GM12878 (cell line): ENCODE results near the gene IFITM1. TPM values are rescaled to one million over a fixed set of nuclear protein-coding genes. Genes with fewer than 3 reads are reported as not detected.
A peak's percentile ranks its signal among the peaks of the same experiment; 100 is the strongest.

Experiments used
- CBFB ChIP-seq: IDR thresholded peaks from 2 replicates; pipeline ENCODE4 v1.6.1; 2016; ENCODE audit warnings: antibody characterized with exemption, low read depth
- CEBPB ChIP-seq, 2 experiments: fragments of 150-350 bp in 1 of 2; IDR thresholded peaks; 2 replicates each; pipeline ENCODE4 v1.6.1; 2012 to 2014; ENCODE audit warnings: low read depth in 2 of 2, low read length in 2 of 2, borderline replicate concordance in 1 of 2, inconsistent platforms in 1 of 2
- FOXM1 ChIP-seq: IDR thresholded peaks from 2 replicates; pipeline ENCODE4 v1.6.1; 2012; ENCODE audit warnings: low read depth, mild to moderate bottlenecking, inconsistent platforms, low read length, moderate library complexity
- MYB ChIP-seq: fragments of 150-350 bp; IDR thresholded peaks from 2 replicates; pipeline ENCODE4 v1.6.1; 2014; ENCODE audit warnings: mild to moderate bottlenecking, low read depth, low read length, borderline replicate concordance
- NR2C1 ChIP-seq: fragments of 450-650 bp; IDR thresholded peaks from 2 replicates; pipeline ENCODE4 v1.6.1; 2017; ENCODE audit warnings: antibody characterized with exemption, mild to moderate bottlenecking, moderate library complexity
- NR2F1 ChIP-seq: fragments of 450-650 bp; conservative IDR thresholded peaks from 2 replicates; pipeline ENCODE4 v1.6.1; 2017; ENCODE audit warnings: mild to moderate bottlenecking
- PML ChIP-seq: IDR thresholded peaks from 2 replicates; pipeline ENCODE4 v1.6.1; 2012; ENCODE audit warnings: low read length, inconsistent platforms
- RAD21 ChIP-seq: IDR thresholded peaks from 2 replicates; pipeline ENCODE4 v1.6.1; 2011; ENCODE audit warnings: mild to moderate bottlenecking, low read depth, low read length, moderate library complexity; ENCODE audit not compliant: insufficient read depth
- RB1 ChIP-seq: fragments of 450-650 bp; formaldehyde crosslinking; IDR thresholded peaks from 2 replicates; pipeline ENCODE4 v1.6.1; 2017; ENCODE audit warnings: mild to moderate bottlenecking, borderline replicate concordance
- RBBP5 ChIP-seq: fragments of 200-600 bp; sonication (generic); conservative IDR thresholded peaks from 2 replicates; pipeline ENCODE4 v1.6.1; 2016
- RFX5 ChIP-seq: IDR thresholded peaks from 2 replicates; pipeline ENCODE4 v1.6.1; 2011; ENCODE audit warnings: low read depth, low read length, improper control_type of control experiment
- SMARCA5 ChIP-seq: fragments of 450-650 bp; IDR thresholded peaks from 2 replicates; pipeline ENCODE4 v1.6.1; 2017; ENCODE audit warnings: mild to moderate bottlenecking
- SREBF1 ChIP-seq: IDR thresholded peaks from 2 replicates; pipeline ENCODE4 v1.6.1; 2012; ENCODE audit warnings: mild to moderate bottlenecking, low read length
- SREBF2 ChIP-seq: IDR thresholded peaks from 2 replicates; pipeline ENCODE4 v1.6.1; 2012; ENCODE audit warnings: mild to moderate bottlenecking, low read length
- STAT3 ChIP-seq: IDR thresholded peaks from 2 replicates; pipeline ENCODE4 v1.6.1; 2011; ENCODE audit warnings: low read depth, low read length, improper control_type of control experiment
- TBL1XR1 ChIP-seq: IDR thresholded peaks from 2 replicates; pipeline ENCODE4 v1.6.1; 2012; ENCODE audit warnings: low read depth, low read length, improper control_type of control experiment
- YY1 ChIP-seq: IDR thresholded peaks from 2 replicates; pipeline ENCODE4 v1.6.1; 2011; ENCODE audit warnings: low read depth, mild to moderate bottlenecking, low read length
- ZZZ3 ChIP-seq: IDR thresholded peaks from 2 replicates; pipeline ENCODE4 v1.6.1; 2011; ENCODE audit warnings: low read depth; ENCODE audit not compliant: control insufficient read depth, insufficient read length
- polyA plus RNA-seq, 11 experiments: library from polyadenylated mRNA; depleted of rRNA in 4 of 11; unstranded in 6 of 11; stranded (reverse) in 5 of 11; fragments of >200 nt; fragmentation: Nextera tagmentation in 4 of 11; fragmentation: Illumina TruSeq in 1 of 11; extraction: Ambion mirVana in 4 of 11; extraction: Trizol in 1 of 11; gene quantifications; 1 replicate in 1 of 11; 2 replicates in 10 of 11; pipeline versions ENCODE4 v1.2.1 to v1.2.3, GENCODE V29; 2011 to 2016; ENCODE audit warnings: inconsistent platforms in 2 of 11, missing spikeins in 2 of 11, low read depth in 1 of 11
- total RNA-seq, 4 experiments: library from RNA; depleted of rRNA in 3 of 4; stranded (reverse); fragments of >200 nt in 3 of 4; fragmentation: Illumina TruSeq in 1 of 4; extraction: Trizol in 1 of 4; gene quantifications; 2 replicates each; pipeline versions ENCODE4 v1.2.1 to v1.2.3, GENCODE V29; 2013 to 2021
- TF ChIP-seq, protein P1 (sequence below): fragments of 450-650 bp; IDR thresholded peaks from 2 replicates; pipeline ENCODE4 v1.6.1; 2017; ENCODE audit warnings: antibody characterized with exemption, mild to moderate bottlenecking, moderate library complexity
- TF ChIP-seq, protein P2 (sequence below): IDR thresholded peaks from 2 replicates; pipeline ENCODE4 v1.6.1; 2012; ENCODE audit warnings: low read depth, low read length, improper control_type of control experiment
- TF ChIP-seq, protein P3 (sequence below): fragments of 450-650 bp; IDR thresholded peaks from 2 replicates; pipeline ENCODE4 v1.6.1; 2014; ENCODE audit warnings: mild to moderate bottlenecking
- TF ChIP-seq, protein P4 (sequence below): fragments of 450-650 bp; IDR thresholded peaks from 2 replicates; pipeline ENCODE4 v1.6.1; 2016; ENCODE audit warnings: mild to moderate bottlenecking
- TF ChIP-seq, protein P5 (sequence below): fragments of 450-650 bp; formaldehyde crosslinking; IDR thresholded peaks from 2 replicates; pipeline ENCODE4 v1.5.0; 2022; ENCODE audit warnings: mild to moderate bottlenecking, missing genetic modification characterization

IFITM1 gene
- total and polyA plus RNA-seq, 10 of the 15 experiments (the other 5 are each of a cell fraction or from before 2014, with no cell fraction given) = 396 to 2,788 (median 607) TPM

DNA sequence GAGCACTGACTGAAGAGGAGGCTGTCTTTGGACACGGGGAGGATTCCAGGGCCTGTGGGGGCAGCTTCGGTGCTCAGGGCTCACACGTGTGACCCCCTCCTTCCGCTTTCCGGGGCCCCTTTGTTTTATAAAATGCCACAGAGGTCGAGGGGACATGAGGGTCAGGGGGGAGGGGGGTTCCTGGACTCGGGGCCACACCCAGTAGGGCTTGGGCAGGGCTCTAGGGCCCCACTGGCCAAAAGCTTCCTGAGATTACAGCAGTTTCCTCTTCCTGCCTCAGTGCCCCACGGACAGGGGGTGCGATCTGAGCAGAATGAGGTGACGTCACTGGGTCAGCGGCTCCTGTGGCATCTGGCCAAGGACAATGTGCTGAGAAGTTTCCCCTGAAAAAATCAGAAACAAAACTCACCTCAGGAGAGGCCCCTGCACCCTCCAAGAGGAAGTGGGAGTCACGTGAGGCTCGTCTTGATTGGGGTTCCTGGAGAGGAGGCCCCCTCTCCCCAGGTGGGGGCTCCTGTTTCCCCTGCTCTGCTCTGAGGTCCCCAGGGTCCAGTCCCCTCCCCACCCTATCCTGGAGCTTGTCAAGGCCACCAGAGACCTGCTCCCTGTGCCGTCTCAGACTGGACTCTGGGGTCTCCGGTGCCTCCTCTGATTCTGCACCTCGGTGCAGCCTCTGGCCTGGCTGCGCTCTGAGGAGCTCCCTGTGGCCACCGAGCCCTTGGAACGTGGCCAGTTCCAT, 13.2 kb downstream of the IFITM1 start (continued):
- TF ChIP-seq, protein P1, sequence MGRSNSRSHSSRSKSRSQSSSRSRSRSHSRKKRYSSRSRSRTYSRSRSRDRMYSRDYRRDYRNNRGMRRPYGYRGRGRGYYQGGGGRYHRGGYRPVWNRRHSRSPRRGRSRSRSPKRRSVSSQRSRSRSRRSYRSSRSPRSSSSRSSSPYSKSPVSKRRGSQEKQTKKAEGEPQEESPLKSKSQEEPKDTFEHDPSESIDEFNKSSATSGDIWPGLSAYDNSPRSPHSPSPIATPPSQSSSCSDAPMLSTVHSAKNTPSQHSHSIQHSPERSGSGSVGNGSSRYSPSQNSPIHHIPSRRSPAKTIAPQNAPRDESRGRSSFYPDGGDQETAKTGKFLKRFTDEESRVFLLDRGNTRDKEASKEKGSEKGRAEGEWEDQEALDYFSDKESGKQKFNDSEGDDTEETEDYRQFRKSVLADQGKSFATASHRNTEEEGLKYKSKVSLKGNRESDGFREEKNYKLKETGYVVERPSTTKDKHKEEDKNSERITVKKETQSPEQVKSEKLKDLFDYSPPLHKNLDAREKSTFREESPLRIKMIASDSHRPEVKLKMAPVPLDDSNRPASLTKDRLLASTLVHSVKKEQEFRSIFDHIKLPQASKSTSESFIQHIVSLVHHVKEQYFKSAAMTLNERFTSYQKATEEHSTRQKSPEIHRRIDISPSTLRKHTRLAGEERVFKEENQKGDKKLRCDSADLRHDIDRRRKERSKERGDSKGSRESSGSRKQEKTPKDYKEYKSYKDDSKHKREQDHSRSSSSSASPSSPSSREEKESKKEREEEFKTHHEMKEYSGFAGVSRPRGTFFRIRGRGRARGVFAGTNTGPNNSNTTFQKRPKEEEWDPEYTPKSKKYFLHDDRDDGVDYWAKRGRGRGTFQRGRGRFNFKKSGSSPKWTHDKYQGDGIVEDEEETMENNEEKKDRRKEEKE = no peak
- TF ChIP-seq RFX5 (0 out of 2 replicates have a peak, but pooled peaks have one; percentile 25), SREBF1 (no peak), TBL1XR1 (peak; percentile 65; the same call in 1 of the 2 replicates), FOXM1 (peak; percentile 75), MYB (no peak), RBBP5 (no peak), CEBPB (IDR thresholded peaks at IDR 0.05; ENCODE audit: borderline replicate concordance in 1 of 2, low read depth in 2 of 2, low read length in 2 of 2) (no peak), STAT3 (no peak), NR2C1 (peak; percentile 30; the same call in 1 of the 2 replicates), PML (peak; percentile 73; the same call in 1 of the 2 replicates), SREBF2 (no peak), NR2F1 (peak; percentile 95), CBFB (0 out of 2 replicates have a peak, but pooled peaks have one; percentile 32), RAD21 (no peak), SMARCA5 (no peak), ZZZ3 (no peak), RB1 (peak; percentile 61; the same call in 1 of the 2 replicates), YY1 (no peak)
- TF ChIP-seq, protein P2, sequence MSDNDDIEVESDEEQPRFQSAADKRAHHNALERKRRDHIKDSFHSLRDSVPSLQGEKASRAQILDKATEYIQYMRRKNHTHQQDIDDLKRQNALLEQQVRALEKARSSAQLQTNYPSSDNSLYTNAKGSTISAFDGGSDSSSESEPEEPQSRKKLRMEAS = peak; percentile 87
- TF ChIP-seq, protein P3, sequence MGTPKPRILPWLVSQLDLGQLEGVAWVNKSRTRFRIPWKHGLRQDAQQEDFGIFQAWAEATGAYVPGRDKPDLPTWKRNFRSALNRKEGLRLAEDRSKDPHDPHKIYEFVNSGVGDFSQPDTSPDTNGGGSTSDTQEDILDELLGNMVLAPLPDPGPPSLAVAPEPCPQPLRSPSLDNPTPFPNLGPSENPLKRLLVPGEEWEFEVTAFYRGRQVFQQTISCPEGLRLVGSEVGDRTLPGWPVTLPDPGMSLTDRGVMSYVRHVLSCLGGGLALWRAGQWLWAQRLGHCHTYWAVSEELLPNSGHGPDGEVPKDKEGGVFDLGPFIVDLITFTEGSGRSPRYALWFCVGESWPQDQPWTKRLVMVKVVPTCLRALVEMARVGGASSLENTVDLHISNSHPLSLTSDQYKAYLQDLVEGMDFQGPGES = no peak
- TF ChIP-seq, protein P4, sequence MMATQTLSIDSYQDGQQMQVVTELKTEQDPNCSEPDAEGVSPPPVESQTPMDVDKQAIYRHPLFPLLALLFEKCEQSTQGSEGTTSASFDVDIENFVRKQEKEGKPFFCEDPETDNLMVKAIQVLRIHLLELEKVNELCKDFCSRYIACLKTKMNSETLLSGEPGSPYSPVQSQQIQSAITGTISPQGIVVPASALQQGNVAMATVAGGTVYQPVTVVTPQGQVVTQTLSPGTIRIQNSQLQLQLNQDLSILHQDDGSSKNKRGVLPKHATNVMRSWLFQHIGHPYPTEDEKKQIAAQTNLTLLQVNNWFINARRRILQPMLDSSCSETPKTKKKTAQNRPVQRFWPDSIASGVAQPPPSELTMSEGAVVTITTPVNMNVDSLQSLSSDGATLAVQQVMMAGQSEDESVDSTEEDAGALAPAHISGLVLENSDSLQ = no peak
- TF ChIP-seq, protein P5, sequence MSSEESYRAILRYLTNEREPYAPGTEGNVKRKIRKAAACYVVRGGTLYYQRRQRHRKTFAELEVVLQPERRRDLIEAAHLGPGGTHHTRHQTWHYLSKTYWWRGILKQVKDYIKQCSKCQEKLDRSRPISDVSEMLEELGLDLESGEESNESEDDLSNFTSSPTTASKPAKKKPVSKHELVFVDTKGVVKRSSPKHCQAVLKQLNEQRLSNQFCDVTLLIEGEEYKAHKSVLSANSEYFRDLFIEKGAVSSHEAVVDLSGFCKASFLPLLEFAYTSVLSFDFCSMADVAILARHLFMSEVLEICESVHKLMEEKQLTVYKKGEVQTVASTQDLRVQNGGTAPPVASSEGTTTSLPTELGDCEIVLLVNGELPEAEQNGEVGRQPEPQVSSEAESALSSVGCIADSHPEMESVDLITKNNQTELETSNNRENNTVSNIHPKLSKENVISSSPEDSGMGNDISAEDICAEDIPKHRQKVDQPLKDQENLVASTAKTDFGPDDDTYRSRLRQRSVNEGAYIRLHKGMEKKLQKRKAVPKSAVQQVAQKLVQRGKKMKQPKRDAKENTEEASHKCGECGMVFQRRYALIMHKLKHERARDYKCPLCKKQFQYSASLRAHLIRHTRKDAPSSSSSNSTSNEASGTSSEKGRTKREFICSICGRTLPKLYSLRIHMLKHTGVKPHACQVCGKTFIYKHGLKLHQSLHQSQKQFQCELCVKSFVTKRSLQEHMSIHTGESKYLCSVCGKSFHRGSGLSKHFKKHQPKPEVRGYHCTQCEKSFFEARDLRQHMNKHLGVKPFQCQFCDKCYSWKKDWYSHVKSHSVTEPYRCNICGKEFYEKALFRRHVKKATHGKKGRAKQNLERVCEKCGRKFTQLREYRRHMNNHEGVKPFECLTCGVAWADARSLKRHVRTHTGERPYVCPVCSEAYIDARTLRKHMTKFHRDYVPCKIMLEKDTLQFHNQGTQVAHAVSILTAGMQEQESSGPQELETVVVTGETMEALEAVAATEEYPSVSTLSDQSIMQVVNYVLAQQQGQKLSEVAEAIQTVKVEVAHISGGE (CRISPR knock-in tag) = no peak
